ENCODE results near the gene RASGRP1.

Gene RASGRP1

GRCh38 chr15:38557921-38558320, 6.7 kb downstream of the RASGRP1 start:
- ATAC-seq = no peak
- TF ChIP-seq ESRRG (CRISPR knock-in tag; IDR thresholded peaks at IDR 0.05) = no peak

GRCh38 chr15:38555686-38556334, 8.8 kb downstream of the RASGRP1 start:
- no peak for TF ChIP-seq ZNF565 (CRISPR knock-in tag; conservative IDR thresholded peaks at IDR 0.05; ENCODE audit: low read depth)
- no peak for TF ChIP-seq ESRRG (CRISPR knock-in tag; IDR thresholded peaks at IDR 0.05)
- TF ChIP-seq ZFP3 (CRISPR knock-in tag; IDR thresholded peaks at IDR 0.05) = no peak
- TF ChIP-seq OSR1 (CRISPR knock-in tag; IDR thresholded peaks at IDR 0.05) = no peak
- no peak for TF ChIP-seq TCF4 (CRISPR knock-in tag; IDR thresholded peaks at IDR 0.05; ENCODE audit: borderline replicate concordance)
- 0 out of 2 replicates have a peak, but pooled peaks have one; percentile 39 for TF ChIP-seq CREB5 (CRISPR knock-in tag; IDR thresholded peaks at IDR 0.05; ENCODE audit: low read depth)
- no peak for TF ChIP-seq RARB (CRISPR knock-in tag; IDR thresholded peaks at IDR 0.05)
- no peak for TF ChIP-seq ARNTL (CRISPR knock-in tag; IDR thresholded peaks at IDR 0.05; ENCODE audit: borderline replicate concordance, low read depth)
- TF ChIP-seq ISL1 (CRISPR knock-in tag; IDR thresholded peaks at IDR 0.05) = peak; percentile 62; the same call in 1 of the 2 replicates
- no peak for TF ChIP-seq ZC3H10 (CRISPR knock-in tag; IDR thresholded peaks at IDR 0.05)
- peak; percentile 32; the same call in 2 of the 3 replicates for ATAC-seq

GRCh38 chr15:38554354-38554753, 10.3 kb downstream of the RASGRP1 start:
- no peak for ATAC-seq
- TF ChIP-seq ISL1 (CRISPR knock-in tag; IDR thresholded peaks at IDR 0.05) = no peak
- TF ChIP-seq CSRNP3 (CRISPR knock-in tag; IDR thresholded peaks at IDR 0.05) = no peak

GRCh38 chr15:38553071-38553470, 11.5 kb downstream of the RASGRP1 start:
- TF ChIP-seq TSHZ2 (CRISPR knock-in tag; IDR thresholded peaks at IDR 0.05) (no peak), ZC3H10 (CRISPR knock-in tag; IDR thresholded peaks at IDR 0.05) (no peak), ZFP30 (CRISPR knock-in tag; IDR thresholded peaks at IDR 0.05) (no peak), TCF4 (CRISPR knock-in tag; IDR thresholded peaks at IDR 0.05; ENCODE audit: borderline replicate concordance) (no peak), ARNTL (CRISPR knock-in tag; IDR thresholded peaks at IDR 0.05; ENCODE audit: borderline replicate concordance, low read depth) (no peak), CREB5 (CRISPR knock-in tag; IDR thresholded peaks at IDR 0.05; ENCODE audit: low read depth) (no peak), ZNF565 (CRISPR knock-in tag; conservative IDR thresholded peaks at IDR 0.05; ENCODE audit: low read depth) (no peak), ZNF70 (CRISPR knock-in tag; IDR thresholded peaks at IDR 0.05) (no peak), OSR1 (CRISPR knock-in tag; IDR thresholded peaks at IDR 0.05) (no peak), PPARA (CRISPR knock-in tag; IDR thresholded peaks at IDR 0.05; ENCODE audit: borderline replicate concordance) (no peak), RARB (CRISPR knock-in tag; IDR thresholded peaks at IDR 0.05) (no peak), ISL1 (CRISPR knock-in tag; IDR thresholded peaks at IDR 0.05) (no peak)
- ATAC-seq = no peak

GRCh38 chr15:38551720-38552648, 12.6 kb downstream of the RASGRP1 start:
- no peak for TF ChIP-seq ISL1 (CRISPR knock-in tag; IDR thresholded peaks at IDR 0.05)
- TF ChIP-seq CSRNP3 (CRISPR knock-in tag; IDR thresholded peaks at IDR 0.05) = no peak
- TF ChIP-seq TCF4 (CRISPR knock-in tag; IDR thresholded peaks at IDR 0.05; ENCODE audit: borderline replicate concordance) = no peak
- no peak for TF ChIP-seq PATZ1 (CRISPR knock-in tag; IDR thresholded peaks at IDR 0.05; ENCODE audit: borderline replicate concordance)
- TF ChIP-seq ZFP30 (CRISPR knock-in tag; IDR thresholded peaks at IDR 0.05) = no peak
- no peak for TF ChIP-seq TSHZ2 (CRISPR knock-in tag; IDR thresholded peaks at IDR 0.05)
- ATAC-seq = no peak

Data from SK-N-SH treated with all-trans-retinoic acid at 6 μM for 48 hours (cell line).